Endothelial cell (in vitro differentiated cells): Measurements from ENCODE around the gene PRKCA. TPM values are rescaled to one million over a fixed set of nuclear protein-coding genes. Genes with fewer than 3 reads are reported as not detected.

Source experiments
- DNase-seq: peaks from one replicate; pipeline ENCODE4 v3.0.0; 2021; ENCODE audit warnings: low spot score
- H3K27ac Mint-ChIP-seq: one replicate; pipeline ENCODE4 v1.8.0; 2021; ENCODE audit warnings: mixed read lengths, inconsistent platforms; ENCODE audit not compliant: unreplicated experiment
- H3K27me3 Mint-ChIP-seq: one replicate; pipeline ENCODE4 v1.8.0; 2021; ENCODE audit warnings: mild to moderate bottlenecking, moderate library complexity, mixed read lengths, inconsistent platforms; ENCODE audit not compliant: unreplicated experiment
- H3K36me3 Mint-ChIP-seq: one replicate; pipeline ENCODE4 v1.8.0; 2021; ENCODE audit warnings: mild to moderate bottlenecking, low read depth, mixed read lengths, inconsistent platforms; ENCODE audit not compliant: unreplicated experiment
- H3K4me1 Mint-ChIP-seq: one replicate; pipeline ENCODE4 v1.8.0; 2021; ENCODE audit warnings: mild to moderate bottlenecking, mixed read lengths, inconsistent platforms; ENCODE audit not compliant: unreplicated experiment
- H3K4me3 Mint-ChIP-seq: one replicate; pipeline ENCODE4 v1.8.0; 2021; ENCODE audit warnings: mild to moderate bottlenecking, mixed read lengths, inconsistent platforms; ENCODE audit not compliant: unreplicated experiment
- H3K9me3 Mint-ChIP-seq: one replicate; pipeline ENCODE4 v1.8.0; 2021; ENCODE audit warnings: mixed read lengths, inconsistent platforms; ENCODE audit not compliant: unreplicated experiment
- CTCF ChIP-seq: fragments of 200-600 bp; sonication (generic); IDR thresholded peaks from one replicate; pipeline ENCODE4 v1.5.0; 2021; ENCODE audit warnings: antibody characterized with exemption; ENCODE audit not compliant: unreplicated experiment
- total RNA-seq: library from RNA; stranded (reverse); fragmentation: NEBNext Ultra II Directional; extraction: Animal tissue kit (Norgen Biotek cat#: 25700); gene quantifications from one replicate; pipeline ENCODE4 v1.2.1, GENCODE V29; 2021; ENCODE audit not compliant: unreplicated experiment

The PRKCA gene
- total RNA-seq, 1 donor from 2014 or later = 2.1 TPM

- Mint-ChIP-seq H3K36me3 (no peaks in the 10 kb centered on the region), H3K4me3 (no peak overlapping the region), H3K4me1 (peaks cover 39% of the 10 kb centered on the region), H3K9me3 (no peaks in the 10 kb centered on the region), H3K27me3 (no peaks in the 10 kb centered on the region), H3K27ac (no peak overlapping the region)
- DNase-seq = no peak
- no peak for TF ChIP-seq CTCF
Observed at GRCh38 chr17:66803474-66803951, 501.1 kb downstream of the PRKCA start.

- Mint-ChIP-seq H3K27me3 (no peaks in the 10 kb centered on the region), H3K27ac (peak overlapping the region; percentile 24), H3K9me3 (no peaks in the 10 kb centered on the region), H3K4me3 (no peak overlapping the region), H3K4me1 (peaks cover 39% of the 10 kb centered on the region), H3K36me3 (no peaks in the 10 kb centered on the region)
- DNase-seq = no peak
- TF ChIP-seq CTCF = no peak
Observed at GRCh38 chr17:66805567-66805966, 503.2 kb downstream of the PRKCA start.

- H3K36me3 Mint-ChIP-seq = no peaks in the 10 kb centered on the region
- H3K4me3 Mint-ChIP-seq = no peak overlapping the region
- H3K27me3 Mint-ChIP-seq = no peaks in the 10 kb centered on the region
- no peak for TF ChIP-seq CTCF
- H3K9me3 Mint-ChIP-seq = no peaks in the 10 kb centered on the region
- H3K27ac Mint-ChIP-seq = no peak overlapping the region
- H3K4me1 Mint-ChIP-seq = peaks cover 39% of the 10 kb centered on the region
- DNase-seq = no peak
Observed at GRCh38 chr17:66807182-66807581, 504.8 kb downstream of the PRKCA start.

GRCh38 chr17:66809408-66809807 lies 507.0 kb downstream of the PRKCA start:
- TF ChIP-seq CTCF = no peak

GRCh38 chr17:66810951-66811682 lies 508.7 kb downstream of the PRKCA start:
- no peaks in the 10 kb centered on the region for H3K27me3 Mint-ChIP-seq

More at GRCh38 chr17:66809408-66809807, 507.0 kb downstream of the PRKCA start:
- H3K27ac Mint-ChIP-seq = no peak overlapping the region
- H3K4me1 Mint-ChIP-seq = peaks cover 30% of the 10 kb centered on the region
- no peaks in the 10 kb centered on the region for H3K36me3 Mint-ChIP-seq
- H3K4me3 Mint-ChIP-seq = no peak overlapping the region
- DNase-seq = no peak
- no peaks in the 10 kb centered on the region for H3K9me3 Mint-ChIP-seq
- H3K27me3 Mint-ChIP-seq = no peaks in the 10 kb centered on the region

More at GRCh38 chr17:66810951-66811682, 508.7 kb downstream of the PRKCA start:
- DNase-seq = no peak
- no peak for TF ChIP-seq CTCF
- Mint-ChIP-seq H3K4me3 (no peak overlapping the region), H3K36me3 (no peaks in the 10 kb centered on the region), H3K4me1 (peaks cover 16% of the 10 kb centered on the region), H3K9me3 (no peaks in the 10 kb centered on the region), H3K27ac (no peak overlapping the region)
